Keratinocyte (primary cell): ENCODE results near the gene FBXO40. TPM values are rescaled to one million over a fixed set of nuclear protein-coding genes. Genes with fewer than 3 reads are reported as not detected.

Experiments used
- DNase-seq: peaks from one replicate; pipeline ENCODE4 v3.0.0-alpha.2; 2011; ENCODE audit warnings: low read depth, missing footprints, low spot score
- FAIRE-seq: peaks from 2 replicates; lab custom pipeline; 2011; peaks lifted over from hg19 to GRCh38; lab: Jason Lieb, UNC
- H2AFZ ChIP-seq: 2 replicates; pipeline ENCODE4 v1.6.0; 2012; ENCODE audit warnings: low read length, control low read depth, inconsistent platforms; ENCODE audit not compliant: control insufficient read depth
- H3K27ac ChIP-seq: 2 replicates; pipeline ENCODE4 v1.5.1; 2011; ENCODE audit warnings: low read length; ENCODE audit not compliant: control insufficient read depth, insufficient read depth
- H3K27me3 ChIP-seq: 3 replicates; pipeline ENCODE4 v1.6.0; 2011; ENCODE audit warnings: low read length; ENCODE audit not compliant: control insufficient read depth, insufficient read depth; ENCODE audit errors: extremely low read depth
- H3K36me3 ChIP-seq, 2 experiments: 2 replicates in 1 of 2; 3 replicates in 1 of 2; pipeline ENCODE4 v1.5.1; 2011; ENCODE audit warnings: low read length in 2 of 2, mild to moderate bottlenecking in 1 of 2; ENCODE audit not compliant: control insufficient read depth in 2 of 2, insufficient read depth in 2 of 2; ENCODE audit errors: extremely low read depth in 1 of 2
- H3K4me1 ChIP-seq: 3 replicates; pipeline ENCODE4 v1.5.1; 2011; ENCODE audit warnings: low read length; ENCODE audit not compliant: control insufficient read depth, insufficient read depth; ENCODE audit errors: extremely low read depth
- H3K4me2 ChIP-seq: 3 replicates; pipeline ENCODE4 v1.6.0; 2011; ENCODE audit warnings: low read depth, low read length; ENCODE audit not compliant: control insufficient read depth, insufficient read depth; ENCODE audit errors: extremely low read depth
- H3K4me3 ChIP-seq, 3 experiments: fragments of 200-600 bp in 1 of 3; sonication (generic) in 1 of 3; 2 replicates in 2 of 3; 3 replicates in 1 of 3; pipeline ENCODE4 v1.5.1; 2011 to 2016; ENCODE audit warnings: low read length in 3 of 3, mild to moderate bottlenecking in 3 of 3, control low read depth in 2 of 3, inconsistent platforms in 1 of 3, low read depth in 1 of 3, mixed read lengths in 1 of 3, mixed run types in 1 of 3, moderate library complexity in 1 of 3; ENCODE audit not compliant: control insufficient read depth in 2 of 3, insufficient read depth in 2 of 3; ENCODE audit errors: extremely low read depth in 1 of 3
- H3K79me2 ChIP-seq: 2 replicates; pipeline ENCODE4 v1.6.0; 2012; ENCODE audit warnings: low read length; ENCODE audit not compliant: control insufficient read depth, insufficient read depth
- H3K9ac ChIP-seq: 3 replicates; pipeline ENCODE4 v1.6.0; 2011; ENCODE audit warnings: low read length; ENCODE audit not compliant: control insufficient read depth, insufficient read depth; ENCODE audit errors: extremely low read depth
- H3K9me1 ChIP-seq: 3 replicates; pipeline ENCODE4 v1.6.0; 2011; ENCODE audit warnings: low read length; ENCODE audit not compliant: control insufficient read depth, insufficient read depth; ENCODE audit errors: extremely low read depth
- H3K9me3 ChIP-seq: 2 replicates; pipeline ENCODE4 v1.5.1; 2012; ENCODE audit warnings: low read depth, low read length; ENCODE audit not compliant: control insufficient read depth
- H4K20me1 ChIP-seq: 3 replicates; pipeline ENCODE4 v1.6.0; 2011; ENCODE audit warnings: low read length; ENCODE audit not compliant: control insufficient read depth, insufficient read depth; ENCODE audit errors: extremely low read depth
- EZH2 ChIP-seq: IDR thresholded peaks from one replicate; pipeline ENCODE4 v1.6.1; 2012; ENCODE audit warnings: inconsistent platforms, mild to moderate bottlenecking, low read length, moderate library complexity
- dilution Hi-C: fragments of 300-500 bp; cut with MboI; formaldehyde crosslinking; loops from one replicate; pipeline ENCODE4 v1.7.0; 2020; ENCODE audit warnings: low sequenced_read_pairs; ENCODE audit not compliant: extremely low pct_ligation_motif_present
- polyA plus RNA-seq, 5 experiments: library from polyadenylated mRNA; depleted of rRNA in 3 of 5; stranded (reverse) in 3 of 5; stranded (forward) in 1 of 5; unstranded in 1 of 5; fragments of >200 nt; gene quantifications; 1 replicate in 1 of 5; 2 replicates in 3 of 5; 3 replicates in 1 of 5; pipeline versions ENCODE4 v1.2.1 to v1.2.3, GENCODE V29; 2011 to 2012; ENCODE audit warnings: missing spikeins in 2 of 5, low read depth in 1 of 5, low replicate concordance in 1 of 5
- TF ChIP-seq, protein P1 (sequence below), 3 experiments: IDR thresholded peaks in 1 of 3; conservative IDR thresholded peaks in 1 of 3; optimal IDR thresholded peaks in 1 of 3; 2 replicates in 2 of 3; 3 replicates in 1 of 3; pipeline versions ENCODE3 to v1.5.1; 2011; ENCODE audit warnings: low read length in 3 of 3, mild to moderate bottlenecking in 3 of 3, moderate library complexity in 2 of 3, control low read depth in 1 of 3, inconsistent platforms in 1 of 3; ENCODE audit not compliant: insufficient read depth in 2 of 3; ENCODE audit errors: extremely low read depth in 1 of 3

FBXO40 gene
- polyA plus RNA-seq, 1 donor (not counting 4 experiments of a cell fraction or from before 2014, with no cell fraction given): not detected

DNA sequence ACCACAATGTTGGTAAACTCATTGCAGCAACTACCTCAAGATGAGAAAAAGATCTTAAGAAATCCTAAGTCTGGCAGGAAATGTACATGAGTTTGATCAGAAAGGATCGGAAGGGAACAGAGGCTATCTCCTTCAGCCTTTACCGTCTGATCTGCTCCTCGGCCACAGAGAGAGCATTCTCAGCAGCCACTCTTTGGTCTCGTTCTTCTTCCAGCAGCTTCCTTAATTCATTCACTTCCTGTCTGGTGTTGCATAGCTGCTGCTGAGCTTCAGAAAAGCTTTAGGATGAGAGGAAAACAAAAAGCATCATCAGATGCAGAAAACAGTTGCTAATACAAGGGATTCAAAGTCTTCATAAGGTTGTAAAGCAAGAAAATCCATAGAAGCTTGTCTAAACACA lies 74.2 kb downstream of the FBXO40 start:
- peaks cover 27% of the 10 kb centered on the region in 2 experiments for H3K36me3 ChIP-seq
- H3K9me3 ChIP-seq: no peaks in the 10 kb centered on the region
- no peaks in the 10 kb centered on the region for H3K79me2 ChIP-seq
- H3K9ac ChIP-seq: no peak overlapping the region
- dilution Hi-C loops: no loop called here
- H3K4me2 ChIP-seq: no peak overlapping the region
- H3K27me3 ChIP-seq: no peaks in the 10 kb centered on the region
- no peak for TF ChIP-seq EZH2
- TF ChIP-seq, protein P1, sequence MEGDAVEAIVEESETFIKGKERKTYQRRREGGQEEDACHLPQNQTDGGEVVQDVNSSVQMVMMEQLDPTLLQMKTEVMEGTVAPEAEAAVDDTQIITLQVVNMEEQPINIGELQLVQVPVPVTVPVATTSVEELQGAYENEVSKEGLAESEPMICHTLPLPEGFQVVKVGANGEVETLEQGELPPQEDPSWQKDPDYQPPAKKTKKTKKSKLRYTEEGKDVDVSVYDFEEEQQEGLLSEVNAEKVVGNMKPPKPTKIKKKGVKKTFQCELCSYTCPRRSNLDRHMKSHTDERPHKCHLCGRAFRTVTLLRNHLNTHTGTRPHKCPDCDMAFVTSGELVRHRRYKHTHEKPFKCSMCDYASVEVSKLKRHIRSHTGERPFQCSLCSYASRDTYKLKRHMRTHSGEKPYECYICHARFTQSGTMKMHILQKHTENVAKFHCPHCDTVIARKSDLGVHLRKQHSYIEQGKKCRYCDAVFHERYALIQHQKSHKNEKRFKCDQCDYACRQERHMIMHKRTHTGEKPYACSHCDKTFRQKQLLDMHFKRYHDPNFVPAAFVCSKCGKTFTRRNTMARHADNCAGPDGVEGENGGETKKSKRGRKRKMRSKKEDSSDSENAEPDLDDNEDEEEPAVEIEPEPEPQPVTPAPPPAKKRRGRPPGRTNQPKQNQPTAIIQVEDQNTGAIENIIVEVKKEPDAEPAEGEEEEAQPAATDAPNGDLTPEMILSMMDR (optimal IDR thresholded peaks at IDR 0.05 in 1 of 3, IDR thresholded peaks at IDR 0.05 in 1 of 3, conservative IDR thresholded peaks at IDR 0.05 in 1 of 3; ENCODE audit: extremely low read depth in 1 of 3, insufficient read depth in 2 of 3, low read length in 3 of 3): no peak
- H2AFZ ChIP-seq: no peak overlapping the region
- H3K9me1 ChIP-seq: no peaks in the 10 kb centered on the region
- no peak overlapping the region for H3K27ac ChIP-seq
- H4K20me1 ChIP-seq: no peaks in the 10 kb centered on the region
- H3K4me1 ChIP-seq: no peaks in the 10 kb centered on the region
- no peak overlapping the region for H3K4me3 ChIP-seq
- DNase-seq: no peak
- no peak for FAIRE-seq

GRCh38 chr3:121670676-121671075 lies 77.5 kb downstream of the FBXO40 start:
- no peak for DNase-seq
- Histone ChIP-seq H3K4me2 (no peak overlapping the region), H3K79me2 (no peaks in the 10 kb centered on the region), H3K9me1 (no peaks in the 10 kb centered on the region), H3K27me3 (no peaks in the 10 kb centered on the region), H2AFZ (no peak overlapping the region), H4K20me1 (no peaks in the 10 kb centered on the region), H3K4me1 (no peaks in the 10 kb centered on the region), H3K9me3 (no peaks in the 10 kb centered on the region), H3K27ac (no peak overlapping the region), H3K4me3 (no peak overlapping the region), H3K9ac (no peak overlapping the region), H3K36me3 (peaks cover 17 to 20% of the 10 kb centered on the region in 2 experiments)
- dilution Hi-C loops: no loop called here
- TF ChIP-seq EZH2: no peak
- TF ChIP-seq, protein P1 (optimal IDR thresholded peaks at IDR 0.05 in 1 of 3, IDR thresholded peaks at IDR 0.05 in 1 of 3, conservative IDR thresholded peaks at IDR 0.05 in 1 of 3; ENCODE audit: extremely low read depth in 1 of 3, insufficient read depth in 2 of 3, low read length in 3 of 3): no peak
- no peak for FAIRE-seq
